HCT116 (cell line): ENCODE results near the gene PARP2. TPM values are rescaled to one million over a fixed set of nuclear protein-coding genes. Genes with fewer than 3 reads are reported as not detected.

ENCODE experiments used
- total RNA-seq: library from RNA; stranded (reverse); gene quantifications from one replicate; pipeline ENCODE4 v1.2.1, GENCODE V29; 2021; ENCODE audit not compliant: unreplicated experiment

PARP2 gene
- total RNA-seq, 1 experiment from 2014 or later, result 51.8 TPM

Other genes with a start within 250 kb of the PARP2 start
- gene OR4K17, start 232.9 kb upstream of the PARP2 start, total RNA-seq, result not detected
- not detected for gene OR4N5, start 204.8 kb upstream of the PARP2 start, total RNA-seq
- not detected for gene OR11G2, start 152.7 kb upstream of the PARP2 start, total RNA-seq
- gene OR11H6, start 119.9 kb upstream of the PARP2 start, total RNA-seq, result not detected
- gene OR11H7, start 114.7 kb upstream of the PARP2 start, total RNA-seq, result not detected
- not detected for gene OR11H4, start 104.3 kb upstream of the PARP2 start, total RNA-seq
- 23.3 TPM for gene TTC5, start 37.7 kb upstream of the PARP2 start, total RNA-seq
- 77.0 TPM for gene CCNB1IP1, start 10.4 kb upstream of the PARP2 start, total RNA-seq
- gene TEP1, start 69.9 kb downstream of the PARP2 start, total RNA-seq, result 22.4 TPM
- 0.05 TPM for gene KLHL33, start 92.5 kb downstream of the PARP2 start, total RNA-seq
- 21.8 TPM for gene OSGEP, start 111.2 kb downstream of the PARP2 start, total RNA-seq
- gene APEX1, start 111.6 kb downstream of the PARP2 start, total RNA-seq, result 235 TPM
- gene PIP4P1, start 117.8 kb downstream of the PARP2 start, total RNA-seq, result 35.4 TPM
- 63.0 TPM for gene PNP, start 125.8 kb downstream of the PARP2 start, total RNA-seq
- gene RNASE10, start 161.9 kb downstream of the PARP2 start, total RNA-seq, result 0.39 TPM
- gene RNASE9, start 217.4 kb downstream of the PARP2 start, total RNA-seq, result not detected
- not detected for gene RNASE11, start 244.4 kb downstream of the PARP2 start, total RNA-seq
- gene RNASE12, start 247.7 kb downstream of the PARP2 start, total RNA-seq, result not detected